Sigmoid colon (tissue), 7 donors: Measurements from ENCODE around the gene DENND6B. TPM values are rescaled to one million over a fixed set of nuclear protein-coding genes. Genes with fewer than 3 reads are reported as not detected.
"Not testable (repeated sequence)": the region's sequence is repeated elsewhere in the genome, so short reads cannot be mapped to it uniquely, and the experiment has no call there.

Experiments used
- DNase-seq: peaks from one replicate; pipeline ENCODE4 v3.0.0-alpha.2; 2019
- H3K27ac ChIP-seq, 4 donors: fragments of 200-600 bp; sonication (generic); one replicate each; pipeline ENCODE4 v1.5.1; 2016 to 2019; ENCODE audit warnings: mild to moderate bottlenecking in 1 of 4
- H3K27me3 ChIP-seq, 3 donors: fragments of 200-600 bp; sonication (generic); one replicate each; pipeline ENCODE4 v1.5.1; 2019; ENCODE audit warnings: mild to moderate bottlenecking in 1 of 3
- H3K36me3 ChIP-seq, 4 donors: fragments of 200-600 bp; sonication (generic); one replicate each; pipeline ENCODE4 v1.5.1; 2016 to 2019
- H3K4me1 ChIP-seq, 4 donors: fragments of 200-600 bp; sonication (generic); one replicate each; pipeline ENCODE4 v1.5.1; 2017 to 2019
- H3K4me3 ChIP-seq, 4 donors: fragments of 200-600 bp; sonication (generic); one replicate each; pipeline ENCODE4 v1.5.1; 2017 to 2019; ENCODE audit warnings: mild to moderate bottlenecking in 2 of 4, moderate library complexity in 1 of 4
- H3K9me3 ChIP-seq, 4 donors: fragments of 200-600 bp in 3 of 4; sonication (generic) in 3 of 4; one replicate each; pipeline versions ENCODE4 v1.5.1 to v1.6.1; 2013 to 2019
- CTCF ChIP-seq, 4 experiments: fragments of 450-650 bp in 3 of 4; fragments of 200-600 bp in 1 of 4; IDR thresholded peaks; one replicate each; pipeline ENCODE4 v1.5.1; 2016 to 2019; ENCODE audit warnings: antibody characterized with exemption in 4 of 4, mild to moderate bottlenecking in 3 of 4, moderate library complexity in 2 of 4
- EP300 ChIP-seq, 4 donors: sonication (generic); formaldehyde crosslinking; IDR thresholded peaks; one replicate each; pipeline ENCODE4 v1.6.1; 2017; ENCODE audit warnings: antibody characterized with exemption in 4 of 4
- POLR2A ChIP-seq, 2 donors: fragments of 450-650 bp; IDR thresholded peaks; one replicate each; pipeline ENCODE4 v1.6.1; 2016; ENCODE audit warnings: antibody characterized with exemption in 2 of 2, mild to moderate bottlenecking in 2 of 2, moderate library complexity in 2 of 2
- POLR2AphosphoS5 ChIP-seq, 4 donors: sonication (generic); formaldehyde crosslinking; IDR thresholded peaks; one replicate each; pipeline ENCODE4 v1.6.1; 2017; ENCODE audit warnings: antibody characterized with exemption in 4 of 4
- WGBS, 2 donors: extraction: QIAGEN DNeasy Blood & Tissue Kit; methylation state at CpG; one replicate each; pipeline ENCODE4 v1.1.7; 2013; 5-methylcytosine and 5-hydroxymethylcytosine counted together
- intact Hi-C: fragments of 100-400 bp; cut with DNase I; formaldehyde crosslinking; loops from one replicate; pipeline ENCODE4 v1.15.1; 2023
- polyA plus RNA-seq, 3 donors: library from polyadenylated mRNA; stranded (reverse); fragments of 200-250 nt; gene quantifications; one replicate each; pipeline ENCODE4 v1.2.3, GENCODE V29; 2013
- total RNA-seq, 4 donors: library from RNA; depleted of rRNA; stranded (reverse); fragments of >200 nt; gene quantifications; one replicate each; pipeline ENCODE4 v1.1.0, GENCODE V29; 2016
- donor health status: healthy with polysubstance abuse.
- donor health status: Bipolar disorder and iron deficiency.
- donor health status: healthy.

Gene DENND6B
- total and polyA plus RNA-seq, 7 donors: 0.69 to 7.2 (median 2.3) TPM

- Histone ChIP-seq H3K27ac (no peak overlapping the region), H3K4me3 (no peak overlapping the region), H3K4me1 (peaks cover 0 to 36% (median 34%) of the 10 kb centered on the region in 4 donors), H3K27me3 (peaks cover 4 to 27% (median 23%) of the 10 kb centered on the region in 3 donors), H3K36me3 (peaks cover 20 to 44% (median 35%) of the 10 kb centered on the region in 4 donors), H3K9me3 (no peaks in the 10 kb centered on the region)
- TF ChIP-seq CTCF (IDR thresholded peaks at IDR 0.05) (peak in 1 of 4 experiments; percentile 31), POLR2A (IDR thresholded peaks at IDR 0.05) (no peak)
- intact Hi-C loops: loop anchor here (2.0 kb wide), 1 partner anchor 68 kb away; the partner anchor contains the start of gene PPP6R2
- no peak for DNase-seq
- 24 to 29% methylated on average over 7 of the region's 7 CpGs for WGBS, 2 donors
Measured at GRCh38 chr22:50274311-50274710, 52.5 kb downstream of the DENND6B start.

GRCh38 chr22:50273781-50274180 lies 53.0 kb downstream of the DENND6B start:
- Histone ChIP-seq H3K27me3 (peaks cover 4 to 27% (median 23%) of the 10 kb centered on the region in 3 donors), H3K36me3 (peaks cover 15 to 39% (median 30%) of the 10 kb centered on the region in 4 donors), H3K4me1 (peaks cover 0 to 41% (median 36%) of the 10 kb centered on the region in 4 donors)
- H3K4me3 ChIP-seq, H3K9me3 ChIP-seq, DNase-seq, H3K27ac ChIP-seq: not testable (repeated sequence)
- WGBS, 2 donors: 84 to 90% methylated on average over 10 of the region's 10 CpGs
- intact Hi-C loops: loop anchor here (2.0 kb wide), 1 partner anchor 69 kb away; the partner anchor contains the start of gene PPP6R2

- Histone ChIP-seq H3K4me1 (peaks cover 0 to 41% (median 38%) of the 10 kb centered on the region in 4 donors), H3K27me3 (peaks cover 4 to 27% (median 23%) of the 10 kb centered on the region in 3 donors), H3K36me3 (peaks cover 10 to 34% (median 26%) of the 10 kb centered on the region in 4 donors)
- intact Hi-C loops, H3K9me3 ChIP-seq, H3K4me3 ChIP-seq, H3K27ac ChIP-seq, DNase-seq: not testable (repeated sequence)
- WGBS, 2 donors: 45 to 69% methylated on average over 11 of the region's 11 CpGs
Measured at GRCh38 chr22:50273352-50273751, 53.5 kb downstream of the DENND6B start.

- no peaks in the 10 kb centered on the region for H3K9me3 ChIP-seq
- H3K4me3 ChIP-seq: peak overlapping the region in 3 of 4 donors; percentile 49 to 57 (median 54)
- WGBS, 2 donors: 44 to 50% methylated on average over 26 of the region's 26 CpGs
- intact Hi-C loops: no loop called here
- peaks cover 0 to 23% (median 15%) of the 10 kb centered on the region in 4 donors for H3K36me3 ChIP-seq
- peaks cover 0 to 52% (median 48%) of the 10 kb centered on the region in 4 donors for H3K4me1 ChIP-seq
- H3K27me3 ChIP-seq: peaks cover 4 to 31% (median 23%) of the 10 kb centered on the region in 3 donors
- TF ChIP-seq POLR2A (IDR thresholded peaks at IDR 0.05): no peak
- no peak for TF ChIP-seq EP300 (IDR thresholded peaks at IDR 0.05)
- no peak for TF ChIP-seq CTCF (IDR thresholded peaks at IDR 0.05)
- TF ChIP-seq POLR2AphosphoS5 (IDR thresholded peaks at IDR 0.05): no peak
- DNase-seq: no peak
- peak overlapping the region in 1 of 4 donors; percentile 32 for H3K27ac ChIP-seq
Measured at GRCh38 chr22:50272044-50272802, 54.6 kb downstream of the DENND6B start.

- intact Hi-C loops: no loop called here
- Histone ChIP-seq H3K9me3 (no peaks in the 10 kb centered on the region), H3K4me1 (peaks cover 0 to 59% (median 52%) of the 10 kb centered on the region in 4 donors), H3K27ac (peak overlapping the region in 2 of 4 donors; percentile 52 to 72), H3K27me3 (peaks cover 4 to 38% (median 23%) of the 10 kb centered on the region in 3 donors), H3K36me3 (peaks cover 0 to 16% (median 12%) of the 10 kb centered on the region in 4 donors), H3K4me3 (peak overlapping the region in 3 of 4 donors; percentile 49 to 57 (median 54))
- DNase-seq: no peak
- no peak for TF ChIP-seq EP300 (IDR thresholded peaks at IDR 0.05)
- peak in 1 of 4 donors; percentile 8 for TF ChIP-seq POLR2AphosphoS5 (IDR thresholded peaks at IDR 0.05)
- 1% methylated on average over 45 of the region's 45 CpGs for WGBS, 2 donors
Measured at GRCh38 chr22:50271519-50271970, 55.3 kb downstream of the DENND6B start.

GRCh38 chr22:50270666-50271394 lies 56.0 kb downstream of the DENND6B start:
- WGBS, 2 donors: 2 to 3% methylated on average over 53 of the region's 53 CpGs
- DNase-seq: no peak
- Histone ChIP-seq H3K27me3 (peaks cover 4 to 39% (median 23%) of the 10 kb centered on the region in 3 donors), H3K9me3 (no peaks in the 10 kb centered on the region), H3K4me3 (peak overlapping the region; percentile 19 to 57 (median 52)), H3K36me3 (peaks cover 0 to 11% (median 9%) of the 10 kb centered on the region in 4 donors), H3K4me1 (peaks cover 0 to 59% (median 48%) of the 10 kb centered on the region in 4 donors), H3K27ac (peak overlapping the region; percentile 24 to 72 (median 54))
- TF ChIP-seq POLR2A (IDR thresholded peaks at IDR 0.05) (no peak), EP300 (IDR thresholded peaks at IDR 0.05) (no peak), CTCF (IDR thresholded peaks at IDR 0.05) (no peak), POLR2AphosphoS5 (IDR thresholded peaks at IDR 0.05) (no peak)
- intact Hi-C loops: no loop called here
